ENCODE data around the gene FBN3.

DNA sequence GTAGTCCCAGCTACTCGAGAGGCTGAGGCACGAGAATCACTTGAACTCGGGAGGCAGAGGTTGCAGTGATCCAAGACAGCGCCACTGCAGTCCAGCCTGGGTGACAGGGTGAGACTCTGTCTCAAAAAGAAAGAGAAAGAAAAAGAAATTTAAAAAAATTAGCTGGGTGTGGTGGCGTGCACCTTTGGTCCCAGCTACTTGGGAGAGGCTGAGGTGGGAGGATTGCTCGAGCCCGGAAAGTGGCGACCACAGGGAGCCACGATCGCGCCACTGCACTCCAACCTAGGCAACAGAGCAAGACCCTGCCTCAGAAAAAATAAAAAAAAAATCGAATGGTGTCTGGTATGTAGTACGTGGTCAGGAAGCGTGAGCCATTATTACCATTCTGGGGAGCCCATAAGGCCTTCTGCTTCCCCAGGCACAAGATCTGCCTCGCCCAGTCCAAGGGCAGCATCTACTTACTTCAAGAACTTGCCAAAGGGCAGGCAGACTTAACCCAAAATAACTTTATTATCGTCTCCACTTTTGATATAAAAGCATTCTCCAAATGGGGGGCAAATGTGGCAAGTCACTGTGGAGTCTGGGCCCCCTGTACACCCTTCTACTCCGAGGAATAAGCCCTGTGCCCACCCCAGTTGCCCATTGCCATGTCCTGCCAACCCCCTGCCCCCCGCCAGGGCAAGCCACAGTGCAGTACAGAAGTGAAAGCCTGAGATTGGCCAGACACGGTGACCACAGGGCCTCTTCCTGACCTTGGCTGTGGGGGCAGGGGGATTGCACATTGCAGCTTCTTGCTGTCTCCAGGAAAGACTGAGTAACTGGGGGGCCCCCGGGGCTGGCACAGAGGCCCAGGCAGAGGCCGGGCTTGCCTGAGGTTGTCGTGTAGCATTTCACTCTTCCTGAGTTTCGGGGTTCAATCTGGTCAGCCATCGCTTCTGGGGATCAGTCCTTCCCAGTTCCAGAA is 84.2 kb downstream of the FBN3 start:
- TF ChIP-seq, protein P1, sequence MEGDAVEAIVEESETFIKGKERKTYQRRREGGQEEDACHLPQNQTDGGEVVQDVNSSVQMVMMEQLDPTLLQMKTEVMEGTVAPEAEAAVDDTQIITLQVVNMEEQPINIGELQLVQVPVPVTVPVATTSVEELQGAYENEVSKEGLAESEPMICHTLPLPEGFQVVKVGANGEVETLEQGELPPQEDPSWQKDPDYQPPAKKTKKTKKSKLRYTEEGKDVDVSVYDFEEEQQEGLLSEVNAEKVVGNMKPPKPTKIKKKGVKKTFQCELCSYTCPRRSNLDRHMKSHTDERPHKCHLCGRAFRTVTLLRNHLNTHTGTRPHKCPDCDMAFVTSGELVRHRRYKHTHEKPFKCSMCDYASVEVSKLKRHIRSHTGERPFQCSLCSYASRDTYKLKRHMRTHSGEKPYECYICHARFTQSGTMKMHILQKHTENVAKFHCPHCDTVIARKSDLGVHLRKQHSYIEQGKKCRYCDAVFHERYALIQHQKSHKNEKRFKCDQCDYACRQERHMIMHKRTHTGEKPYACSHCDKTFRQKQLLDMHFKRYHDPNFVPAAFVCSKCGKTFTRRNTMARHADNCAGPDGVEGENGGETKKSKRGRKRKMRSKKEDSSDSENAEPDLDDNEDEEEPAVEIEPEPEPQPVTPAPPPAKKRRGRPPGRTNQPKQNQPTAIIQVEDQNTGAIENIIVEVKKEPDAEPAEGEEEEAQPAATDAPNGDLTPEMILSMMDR (IDR thresholded peaks at IDR 0.05) = no peak
- no peak for TF ChIP-seq SIN3A (IDR thresholded peaks at IDR 0.05; ENCODE audit: borderline replicate concordance, insufficient read depth, low read depth, low read length)

Data from Panc1 (cell line).